AG09319 (cell line): ENCODE measurements around the gene SMARCE1.

Experiments used
- DNase-seq: peaks from one replicate; pipeline ENCODE4 v3.0.0-alpha.2; 2010; ENCODE audit warnings: low read depth; ENCODE audit errors: extremely low read depth
- TF ChIP-seq, protein P1 (sequence below): IDR thresholded peaks from 2 replicates; pipeline ENCODE4 v1.5.1; 2011; ENCODE audit warnings: low read depth, mild to moderate bottlenecking, inconsistent platforms, low read length, moderate library complexity

Gene SMARCE1

DNA sequence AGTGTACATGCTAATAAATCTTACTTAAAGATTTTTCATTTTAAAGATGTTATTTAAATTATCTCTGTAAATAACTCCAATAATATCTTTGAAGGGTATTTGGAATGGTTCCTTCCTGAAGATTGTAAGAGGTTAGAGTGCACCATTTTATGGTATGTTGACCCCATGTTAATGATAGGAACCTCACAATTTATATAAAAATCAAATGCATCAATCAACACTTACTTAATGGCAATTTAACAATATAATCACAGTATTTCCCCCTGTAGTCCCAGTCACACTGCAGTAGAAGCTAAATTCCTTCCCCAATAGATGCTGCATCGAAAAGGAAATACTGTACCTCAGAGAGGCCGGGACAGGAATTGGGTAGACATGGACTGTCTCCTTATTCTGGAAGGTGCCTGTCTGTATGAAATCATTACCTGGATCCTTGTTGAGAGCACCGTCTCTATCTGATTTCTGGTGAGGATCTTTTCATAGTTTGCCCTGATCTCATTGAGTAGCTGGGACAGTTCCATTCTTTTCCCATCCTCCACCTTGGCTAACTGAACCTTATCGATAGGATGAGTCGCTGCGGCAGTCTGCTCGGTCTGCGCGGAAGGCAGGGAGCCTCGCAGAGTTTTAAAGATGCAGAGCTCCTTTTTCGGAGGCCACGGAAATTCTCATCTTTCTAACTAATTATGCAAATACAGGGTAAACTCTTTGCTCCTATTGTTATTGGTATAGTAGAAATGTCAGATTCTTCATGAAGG is 17.1 kb upstream of the SMARCE1 start, which contains the start of gene KRT222:
Gene KRT222, minus strand, starts transcription at position 596 of the 752 bp plus-strand sequence. Its CDS starts 78 bp downstream, at position 518.
- TF ChIP-seq, protein P1, sequence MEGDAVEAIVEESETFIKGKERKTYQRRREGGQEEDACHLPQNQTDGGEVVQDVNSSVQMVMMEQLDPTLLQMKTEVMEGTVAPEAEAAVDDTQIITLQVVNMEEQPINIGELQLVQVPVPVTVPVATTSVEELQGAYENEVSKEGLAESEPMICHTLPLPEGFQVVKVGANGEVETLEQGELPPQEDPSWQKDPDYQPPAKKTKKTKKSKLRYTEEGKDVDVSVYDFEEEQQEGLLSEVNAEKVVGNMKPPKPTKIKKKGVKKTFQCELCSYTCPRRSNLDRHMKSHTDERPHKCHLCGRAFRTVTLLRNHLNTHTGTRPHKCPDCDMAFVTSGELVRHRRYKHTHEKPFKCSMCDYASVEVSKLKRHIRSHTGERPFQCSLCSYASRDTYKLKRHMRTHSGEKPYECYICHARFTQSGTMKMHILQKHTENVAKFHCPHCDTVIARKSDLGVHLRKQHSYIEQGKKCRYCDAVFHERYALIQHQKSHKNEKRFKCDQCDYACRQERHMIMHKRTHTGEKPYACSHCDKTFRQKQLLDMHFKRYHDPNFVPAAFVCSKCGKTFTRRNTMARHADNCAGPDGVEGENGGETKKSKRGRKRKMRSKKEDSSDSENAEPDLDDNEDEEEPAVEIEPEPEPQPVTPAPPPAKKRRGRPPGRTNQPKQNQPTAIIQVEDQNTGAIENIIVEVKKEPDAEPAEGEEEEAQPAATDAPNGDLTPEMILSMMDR, result no peak
- no peak for DNase-seq

DNA sequence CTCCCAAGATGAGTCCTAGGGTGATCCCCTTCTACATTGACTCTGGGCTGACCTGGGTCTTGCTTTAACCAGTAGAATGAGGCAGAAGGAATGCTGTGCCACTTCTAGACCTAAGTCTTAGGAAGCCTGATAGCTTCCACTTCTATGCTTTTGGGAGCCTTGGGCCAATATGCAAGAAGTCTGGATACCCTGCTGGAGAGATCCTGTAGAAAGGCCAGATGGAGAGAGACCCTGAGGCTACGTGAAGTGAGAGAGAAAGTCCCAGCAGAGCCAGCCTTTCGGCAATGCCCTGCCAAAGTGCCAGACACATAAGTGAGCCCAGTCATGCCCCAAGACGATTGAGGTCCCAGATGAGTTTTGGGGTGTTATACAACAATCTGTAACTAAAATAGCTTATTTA is 15.6 kb upstream of the SMARCE1 start:
- TF ChIP-seq, protein P1, result no peak
- DNase-seq, result no peak

DNA sequence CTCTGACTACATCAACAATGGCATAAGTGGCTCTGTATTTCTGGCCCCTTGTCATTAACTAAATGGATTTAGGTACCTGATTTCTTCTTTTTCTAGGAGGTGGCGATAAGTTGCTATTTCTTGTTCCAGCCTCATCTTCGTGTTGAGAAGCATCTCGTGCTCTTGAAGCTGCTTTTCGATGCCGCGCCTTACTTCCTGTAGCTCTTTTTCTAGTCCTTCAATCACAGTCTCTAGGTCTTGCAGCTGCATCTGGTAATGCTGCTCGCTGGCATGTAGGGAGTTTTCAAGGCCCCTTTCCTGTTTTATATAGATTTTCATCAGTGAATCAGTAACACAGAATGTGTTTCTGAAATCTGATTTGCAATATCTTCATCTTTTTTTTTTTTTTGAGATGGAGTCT is 12.3 kb upstream of the SMARCE1 start:
- no peak for DNase-seq

DNA sequence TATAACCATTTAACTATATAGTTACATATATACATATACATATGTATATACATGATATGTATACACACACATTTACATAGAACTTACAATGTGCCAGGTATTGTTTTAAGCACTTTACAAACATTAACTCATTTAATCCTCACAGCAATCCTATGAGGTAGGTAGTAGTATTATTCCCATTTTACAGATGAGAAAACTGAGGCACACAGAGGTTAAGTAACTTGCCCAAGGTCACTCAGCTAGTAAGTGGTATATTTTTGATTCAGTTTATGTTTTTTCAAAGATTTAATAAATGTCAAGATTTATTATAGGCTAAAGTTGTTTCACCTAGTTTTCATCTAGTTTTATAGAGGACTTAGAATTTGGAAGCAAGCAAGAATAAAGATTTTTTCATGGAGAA is 10.8 kb upstream of the SMARCE1 start:
- no peak for DNase-seq
- TF ChIP-seq, protein P1, result no peak

More for the DNA sequence above, 12.3 kb upstream of the SMARCE1 start:
- TF ChIP-seq, protein P1, result no peak

DNA sequence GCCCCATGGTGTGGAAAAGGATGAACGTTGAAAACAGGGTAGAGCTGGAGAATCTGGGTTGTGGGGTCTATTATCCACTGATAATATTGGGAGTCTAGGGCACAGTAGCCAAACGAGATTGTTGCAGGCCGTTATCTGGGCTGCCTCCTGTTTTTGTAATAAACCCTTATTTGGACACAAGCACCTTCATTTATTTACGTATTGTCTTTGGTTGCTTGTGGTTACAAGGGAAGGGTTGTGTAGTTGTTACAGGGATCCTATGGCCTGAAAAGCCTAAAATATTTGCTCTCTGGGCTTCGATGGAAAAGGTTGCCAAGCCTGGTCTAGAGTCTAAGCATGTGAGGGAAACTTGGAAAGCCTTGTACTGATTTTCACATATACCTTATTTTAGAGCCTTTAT is 4.3 kb upstream of the SMARCE1 start:
- TF ChIP-seq, protein P1, result no peak
- DNase-seq, result no peak

DNA sequence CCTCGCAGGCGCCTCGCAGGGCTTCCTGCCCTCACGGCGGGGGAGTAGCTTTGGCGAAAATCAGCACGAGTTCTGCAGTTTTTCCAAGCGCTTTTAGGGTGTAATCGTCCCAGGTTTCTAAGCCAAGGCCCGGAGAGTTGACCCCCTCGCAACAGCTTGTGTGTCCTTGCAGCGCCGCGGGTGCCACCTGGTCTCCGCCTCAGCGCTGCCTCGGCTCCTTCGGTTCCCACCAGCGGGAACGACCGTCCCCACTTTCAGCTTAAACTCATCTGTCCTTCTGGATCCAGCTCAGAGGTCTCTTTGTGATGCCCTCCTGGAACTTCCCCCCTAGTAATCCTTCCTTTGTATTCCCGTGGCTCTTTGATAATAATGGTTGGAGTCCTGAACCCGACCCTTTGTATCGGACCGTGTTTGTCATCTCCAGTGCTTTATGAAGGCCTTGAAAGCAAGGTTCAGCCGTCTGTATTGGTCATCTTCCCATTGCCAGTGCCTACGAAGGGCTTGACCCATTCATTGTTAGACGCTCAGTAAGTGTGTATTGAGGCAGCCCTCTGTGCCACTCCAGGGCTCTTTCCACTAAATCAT is 858 bp upstream of the SMARCE1 start:
- TF ChIP-seq, protein P1, result no peak
- DNase-seq, result no peak
